ENCODE results near the gene PFKM. TPM values are rescaled to one million over a fixed set of nuclear protein-coding genes. Genes with fewer than 3 reads are reported as not detected.

PFKM gene
- total RNA-seq, 4 donors from 2014 or later, result 15.1 to 28.1 (median 26.0) TPM

GRCh38 chr12:48131517-48131916, 12.4 kb downstream of the PFKM start:
- no peak overlapping the region for H3K4me3 ChIP-seq (ENCODE audit: low read depth, poor library complexity, severe bottlenecking)
- WGBS, 2 donors, result 89 to 95% methylated on average over 2 of the region's 2 CpGs
- no peak for DNase-seq (ENCODE audit: low spot score in 2 of 2)
- TF ChIP-seq POLR2A (IDR thresholded peaks at IDR 0.05) (no peak), CTCF (IDR thresholded peaks at IDR 0.05) (no peak)
- intact Hi-C loops (cut with DNase I; ENCODE audit: low total_unique reads), result no loop called here

- no peak overlapping the region for H3K4me3 ChIP-seq (ENCODE audit: low read depth, poor library complexity, severe bottlenecking)
- no peak for DNase-seq (ENCODE audit: low spot score in 2 of 2)
- TF ChIP-seq POLR2A (IDR thresholded peaks at IDR 0.05) (no peak), CTCF (IDR thresholded peaks at IDR 0.05) (no peak)
- WGBS, 2 donors, result 93 to 95% methylated on average over 14 of the region's 14 CpGs
- intact Hi-C loops (cut with DNase I; ENCODE audit: low total_unique reads), result no loop called here
Measured at GRCh38 chr12:48132826-48133225, 13.7 kb downstream of the PFKM start.

GRCh38 chr12:48135027-48135426, 15.9 kb downstream of the PFKM start:
- no peak for TF ChIP-seq POLR2A (IDR thresholded peaks at IDR 0.05)
- TF ChIP-seq CTCF (IDR thresholded peaks at IDR 0.05), result no peak
- intact Hi-C loops (cut with DNase I; ENCODE audit: low total_unique reads), result no loop called here
- no peak for DNase-seq (ENCODE audit: low spot score in 2 of 2)
- WGBS, 2 donors, result 96 to 99% methylated on average over 5 of the region's 5 CpGs
- no peak overlapping the region for H3K4me3 ChIP-seq (ENCODE audit: low read depth, poor library complexity, severe bottlenecking)

- no peak overlapping the region for H3K4me3 ChIP-seq (ENCODE audit: low read depth, poor library complexity, severe bottlenecking)
- TF ChIP-seq CTCF (IDR thresholded peaks at IDR 0.05) (no peak), POLR2A (IDR thresholded peaks at IDR 0.05) (no peak)
- intact Hi-C loops (cut with DNase I; ENCODE audit: low total_unique reads), result no loop called here
- WGBS, 2 donors, result 84 to 88% methylated on average over 7 of the region's 7 CpGs
- no peak for DNase-seq (ENCODE audit: low spot score in 2 of 2)
Measured at GRCh38 chr12:48142818-48143674, 23.9 kb downstream of the PFKM start.

GRCh38 chr12:48143898-48144297, 24.7 kb downstream of the PFKM start:
- intact Hi-C loops (cut with DNase I; ENCODE audit: low total_unique reads), result no loop called here
- 82 to 91% methylated on average over 2 of the region's 2 CpGs for WGBS, 2 donors
- no peak overlapping the region for H3K4me3 ChIP-seq (ENCODE audit: low read depth, poor library complexity, severe bottlenecking)
- DNase-seq (ENCODE audit: low spot score in 2 of 2), result no peak
- TF ChIP-seq CTCF (IDR thresholded peaks at IDR 0.05) (no peak), POLR2A (IDR thresholded peaks at IDR 0.05) (no peak)
